Stimulated activated memory B cell treated with anti-CD40 and anti-IgM and Interleukin-4, amounts not matched to agents 10 μg/mL and 1 μg/mL and 100 μg/mL, for 72 hours (primary cell): Measurements from ENCODE around the gene C4orf51.
"Not testable (repeated sequence)": the region's sequence is repeated elsewhere in the genome, so short reads cannot be mapped to it uniquely, and the experiment has no call there.

Experiments
- ATAC-seq: fragments of 150-1000 bp; cut with Tn5 transposase; 2 replicates; pipeline ENCODE4 v1.10.0; 2021
- H3K27ac Mint-ChIP-seq: one replicate; pipeline ENCODE4 v1.8.0; 2022; ENCODE audit warnings: mild to moderate bottlenecking, mixed read lengths
- H3K27me3 Mint-ChIP-seq: one replicate; pipeline ENCODE4 v1.8.0; 2022; ENCODE audit warnings: mixed read lengths
- H3K36me3 Mint-ChIP-seq: one replicate; pipeline ENCODE4 v1.8.0; 2022; ENCODE audit warnings: mixed read lengths
- H3K4me1 Mint-ChIP-seq: one replicate; pipeline ENCODE4 v1.8.0; 2022; ENCODE audit warnings: mixed read lengths
- H3K4me3 Mint-ChIP-seq: one replicate; pipeline ENCODE4 v1.8.0; 2022; ENCODE audit warnings: mild to moderate bottlenecking, moderate library complexity, mixed read lengths
- H3K9me3 Mint-ChIP-seq: one replicate; pipeline ENCODE4 v1.8.0; 2022; ENCODE audit warnings: mixed read lengths

C4orf51 gene

GRCh38 chr4:145686991-145687390 lies 7.0 kb downstream of the C4orf51 start:
- ATAC-seq: no peak
- no peaks in the 10 kb centered on the region for H3K36me3 Mint-ChIP-seq
- H3K27me3 Mint-ChIP-seq: peaks cover 30% of the 10 kb centered on the region
- no peaks in the 10 kb centered on the region for H3K4me1 Mint-ChIP-seq
- no peak overlapping the region for H3K4me3 Mint-ChIP-seq
- H3K27ac Mint-ChIP-seq: no peak overlapping the region
- peaks cover 10% of the 10 kb centered on the region for H3K9me3 Mint-ChIP-seq

DNA sequence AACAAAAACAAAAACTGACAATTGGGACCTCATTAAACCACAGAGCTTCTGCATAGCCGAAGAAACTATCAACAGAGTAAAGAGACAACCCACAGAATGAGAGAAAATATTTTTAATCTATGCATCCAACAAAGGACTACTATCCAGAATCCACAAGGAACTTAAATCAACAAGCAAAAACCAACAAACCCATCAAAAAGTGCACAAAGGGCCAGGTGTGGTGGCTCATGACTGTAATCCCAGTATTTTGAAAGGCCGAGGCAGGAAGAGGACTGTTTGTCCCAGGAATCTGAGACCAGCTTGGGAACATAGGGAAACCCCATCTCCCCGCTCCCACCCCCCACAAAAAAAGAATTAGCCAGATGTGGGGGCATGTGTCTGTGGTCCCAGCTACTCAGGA lies 10.7 kb downstream of the C4orf51 start:
- no peaks in the 10 kb centered on the region for H3K4me1 Mint-ChIP-seq
- no peak overlapping the region for H3K27ac Mint-ChIP-seq
- H3K9me3 Mint-ChIP-seq: peaks cover 10% of the 10 kb centered on the region
- no peaks in the 10 kb centered on the region for H3K36me3 Mint-ChIP-seq
- no peak overlapping the region for H3K4me3 Mint-ChIP-seq
- ATAC-seq: no peak
- H3K27me3 Mint-ChIP-seq: peaks cover under 1% of the 10 kb centered on the region

DNA sequence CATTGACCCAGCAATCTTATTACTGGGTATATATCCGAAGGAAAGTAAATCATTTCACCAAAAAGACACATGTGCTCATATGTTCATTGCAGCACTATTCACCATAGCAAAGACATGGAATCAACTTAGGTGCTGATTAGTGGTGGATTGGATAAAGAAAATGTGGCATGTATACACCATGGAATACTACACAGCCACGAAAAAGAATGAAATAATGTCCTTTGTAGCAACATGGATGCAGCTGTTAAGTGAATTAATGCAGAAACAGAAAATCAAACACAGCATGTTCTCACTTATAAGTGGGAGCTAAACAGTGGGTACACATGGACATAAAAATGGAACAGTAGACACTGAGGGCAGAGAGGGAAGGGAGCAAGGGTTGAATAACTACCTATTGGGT lies 11.5 kb downstream of the C4orf51 start:
- not testable (repeated sequence) for H3K27me3 Mint-ChIP-seq, H3K4me1 Mint-ChIP-seq, H3K4me3 Mint-ChIP-seq, H3K27ac Mint-ChIP-seq, ATAC-seq, H3K36me3 Mint-ChIP-seq
- H3K9me3 Mint-ChIP-seq: peaks cover 10% of the 10 kb centered on the region

- Mint-ChIP-seq H3K9me3 (peaks cover 3% of the 10 kb centered on the region), H3K27me3 (peaks cover 10% of the 10 kb centered on the region), H3K4me1 (no peaks in the 10 kb centered on the region), H3K4me3 (no peak overlapping the region), H3K27ac (no peak overlapping the region), H3K36me3 (no peaks in the 10 kb centered on the region)
- ATAC-seq: no peak
Observed at GRCh38 chr4:145694929-145695328, 15.0 kb downstream of the C4orf51 start.

DNA sequence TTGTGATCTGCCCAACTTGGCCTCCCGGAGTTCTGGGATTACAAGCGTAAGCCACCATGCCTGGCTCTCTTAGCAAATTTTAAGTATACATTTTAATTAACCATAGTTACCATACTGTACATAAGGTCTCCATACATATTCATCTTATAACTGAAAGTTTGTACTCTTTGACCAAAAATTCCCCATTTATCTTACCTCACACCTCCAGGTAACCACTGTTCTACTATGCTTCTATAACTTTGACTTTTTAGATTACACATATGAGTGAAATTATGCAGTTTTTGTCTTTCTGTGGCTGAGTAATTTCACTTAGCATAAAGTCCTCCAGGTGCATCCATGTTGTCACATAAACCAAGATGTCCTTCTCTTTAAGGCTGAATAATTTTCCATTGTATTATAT lies 17.4 kb downstream of the C4orf51 start:
- ATAC-seq: peak; percentile 47

DNA sequence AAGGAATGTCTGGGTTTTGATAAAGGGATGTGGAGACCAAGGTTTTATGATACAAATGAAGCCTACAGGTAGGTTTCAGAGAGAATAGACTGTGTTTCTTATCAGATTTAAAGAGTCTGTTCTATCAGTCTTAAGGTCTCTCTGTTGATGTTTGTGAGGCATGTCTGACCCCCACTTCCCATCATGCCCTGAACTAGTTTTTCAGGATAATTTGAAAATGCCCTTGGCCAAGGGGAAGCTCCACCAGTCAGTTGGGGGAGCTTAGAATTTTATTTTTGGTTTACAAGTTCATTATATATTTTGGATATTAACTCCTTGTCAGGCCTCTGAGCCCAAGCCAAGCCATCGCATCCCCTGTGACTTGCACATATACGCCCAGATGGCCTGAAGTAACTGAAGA lies 18.6 kb downstream of the C4orf51 start:
- H3K36me3 Mint-ChIP-seq: no peaks in the 10 kb centered on the region
- no peaks in the 10 kb centered on the region for H3K4me1 Mint-ChIP-seq
- H3K9me3 Mint-ChIP-seq: no peaks in the 10 kb centered on the region
- ATAC-seq: no peak
- H3K27me3 Mint-ChIP-seq: peaks cover 28% of the 10 kb centered on the region
- no peak overlapping the region for H3K27ac Mint-ChIP-seq
- no peak overlapping the region for H3K4me3 Mint-ChIP-seq

More for the DNA sequence above, 17.4 kb downstream of the C4orf51 start:
- H3K27me3 Mint-ChIP-seq: peaks cover 28% of the 10 kb centered on the region
- H3K36me3 Mint-ChIP-seq: no peaks in the 10 kb centered on the region
- H3K4me1 Mint-ChIP-seq: no peaks in the 10 kb centered on the region
- no peak overlapping the region for H3K27ac Mint-ChIP-seq
- H3K9me3 Mint-ChIP-seq: no peaks in the 10 kb centered on the region
- H3K4me3 Mint-ChIP-seq: no peak overlapping the region

DNA sequence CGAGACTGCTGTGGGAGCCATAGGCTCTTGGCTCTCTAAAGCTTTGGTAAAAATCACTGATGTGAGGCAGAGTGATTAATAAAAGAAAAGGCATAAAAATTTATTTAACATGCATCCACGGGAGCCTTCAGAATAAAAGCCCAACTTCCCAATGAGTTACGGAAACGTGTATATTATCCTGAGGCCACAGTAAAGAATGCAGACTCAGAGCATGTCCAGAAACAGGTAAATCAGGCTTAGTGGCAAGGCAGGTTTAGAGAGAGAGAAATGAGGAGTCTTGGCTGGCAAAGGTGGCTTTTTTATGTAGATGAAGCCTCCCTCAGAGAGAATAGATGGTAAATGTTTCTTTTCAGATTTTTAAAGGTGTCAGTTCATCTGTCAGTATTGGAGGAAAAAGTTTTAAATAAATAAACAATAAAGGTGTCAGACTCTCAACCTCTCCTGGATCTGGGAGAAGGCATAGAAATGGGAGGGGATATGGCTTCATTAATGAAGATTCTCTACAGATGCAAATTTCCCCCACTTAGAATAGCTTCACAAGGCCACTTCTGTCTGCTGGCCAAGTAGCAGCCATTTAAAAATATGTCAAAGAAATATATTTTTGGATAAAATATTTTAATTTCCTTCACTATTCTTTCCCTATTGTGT lies 24.0 kb downstream of the C4orf51 start:
- Mint-ChIP-seq H3K9me3 (peaks cover 3% of the 10 kb centered on the region), H3K36me3 (no peaks in the 10 kb centered on the region), H3K4me1 (no peaks in the 10 kb centered on the region), H3K27ac (no peak overlapping the region), H3K4me3 (no peak overlapping the region), H3K27me3 (peaks cover 35% of the 10 kb centered on the region)
- no peak for ATAC-seq

DNA sequence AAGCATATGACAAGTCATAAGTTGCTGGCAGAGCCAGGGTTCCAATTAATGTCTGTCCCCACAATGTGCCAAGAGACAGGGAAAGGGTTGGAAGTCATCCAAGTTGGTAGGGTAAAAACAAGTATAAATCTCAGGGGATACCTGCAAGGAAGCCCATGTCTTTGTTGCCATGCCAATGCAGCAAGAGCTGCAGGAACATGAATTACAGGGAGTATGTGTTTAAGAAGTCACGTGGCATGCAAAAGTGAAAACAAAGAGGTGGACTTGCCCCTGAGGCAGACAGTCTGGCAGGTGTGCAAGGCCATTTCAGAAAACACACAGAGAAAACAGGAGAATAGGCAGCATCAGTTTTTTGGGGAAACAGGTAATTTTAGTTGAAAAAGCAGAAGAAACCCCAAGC lies 29.4 kb downstream of the C4orf51 start:
- H3K27ac Mint-ChIP-seq: no peak overlapping the region
- ATAC-seq: no peak
- H3K27me3 Mint-ChIP-seq: peaks cover 15% of the 10 kb centered on the region
- H3K9me3 Mint-ChIP-seq: peaks cover 20% of the 10 kb centered on the region
- H3K36me3 Mint-ChIP-seq: peaks cover 6% of the 10 kb centered on the region
- no peaks in the 10 kb centered on the region for H3K4me1 Mint-ChIP-seq
- no peak overlapping the region for H3K4me3 Mint-ChIP-seq

- no peak overlapping the region for H3K27ac Mint-ChIP-seq
- peaks cover 6% of the 10 kb centered on the region for H3K36me3 Mint-ChIP-seq
- ATAC-seq: no peak
- peaks cover 20% of the 10 kb centered on the region for H3K27me3 Mint-ChIP-seq
- H3K4me3 Mint-ChIP-seq: no peak overlapping the region
- no peaks in the 10 kb centered on the region for H3K4me1 Mint-ChIP-seq
- H3K9me3 Mint-ChIP-seq: peaks cover 22% of the 10 kb centered on the region
Observed at GRCh38 chr4:145709843-145710242, 29.9 kb downstream of the C4orf51 start.

DNA sequence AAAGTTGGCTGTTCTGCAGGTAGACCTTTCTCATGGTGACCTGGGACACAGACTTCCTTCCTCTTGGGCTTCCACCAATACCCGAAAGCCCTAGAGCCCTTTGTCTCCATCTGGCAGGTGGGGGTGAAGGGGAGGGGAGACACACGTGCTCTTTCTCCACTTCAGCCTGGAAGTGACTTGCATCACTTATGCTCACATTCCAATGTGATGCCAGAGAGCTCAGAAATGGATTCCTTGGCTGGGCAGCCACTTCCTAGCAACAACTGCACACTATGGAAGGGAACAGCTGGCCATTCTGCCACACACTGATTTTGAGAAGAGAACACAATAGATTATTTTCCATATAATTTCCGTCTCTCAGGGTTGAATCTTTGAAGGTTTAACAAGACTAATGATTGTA lies 36.3 kb downstream of the C4orf51 start:
- Mint-ChIP-seq H3K36me3 (peaks cover 5% of the 10 kb centered on the region), H3K9me3 (peaks cover 17% of the 10 kb centered on the region), H3K4me1 (peaks cover 15% of the 10 kb centered on the region), H3K27me3 (peaks cover 28% of the 10 kb centered on the region), H3K27ac (no peak overlapping the region), H3K4me3 (no peak overlapping the region)
- no peak for ATAC-seq

- no peak for ATAC-seq
Observed at GRCh38 chr4:145716661-145717200, 36.8 kb downstream of the C4orf51 start.

DNA sequence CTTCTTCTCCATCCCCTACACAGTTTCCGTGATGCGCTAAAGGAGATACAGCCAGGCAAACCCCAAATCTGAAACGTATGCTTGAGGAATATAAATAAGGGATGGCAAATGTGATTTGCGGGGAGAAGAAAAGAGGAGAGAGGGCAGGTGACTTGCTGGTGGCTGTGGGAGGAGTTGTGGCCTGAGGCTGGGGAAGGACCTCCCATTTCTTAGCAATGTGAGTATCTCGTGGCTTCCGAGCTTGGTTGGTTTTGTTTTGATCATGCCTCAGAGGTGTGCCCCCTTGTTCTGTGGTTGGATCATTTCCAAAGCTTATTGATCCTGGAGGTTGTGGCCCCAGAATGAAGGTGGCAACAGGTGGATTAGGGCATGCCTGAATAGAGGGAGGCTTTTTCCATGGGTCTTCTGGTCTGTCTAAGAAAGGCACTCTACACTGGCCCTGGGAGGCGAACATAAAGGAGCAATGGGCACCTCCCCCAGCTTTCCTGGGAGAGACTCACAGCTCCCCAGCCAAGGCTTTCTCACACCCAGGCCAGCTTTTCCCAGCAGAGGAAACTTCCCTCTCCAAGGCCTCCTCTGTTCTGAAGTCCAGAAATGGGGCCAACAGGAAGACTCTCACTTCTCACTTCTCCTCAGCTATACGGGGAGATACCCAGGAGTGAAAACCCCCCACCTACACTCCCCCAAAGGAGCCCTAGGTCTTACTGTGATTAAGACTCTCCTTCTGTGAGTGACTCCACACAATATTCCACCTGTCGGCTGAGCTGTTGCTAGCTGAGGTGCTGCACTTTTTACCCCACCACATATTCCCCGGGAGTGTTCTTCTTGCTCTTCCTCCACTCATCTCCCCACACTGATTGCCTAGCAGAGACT lies 40.0 kb downstream of the C4orf51 start:
- ATAC-seq: peak; percentile 80
- H3K27ac Mint-ChIP-seq: no peak overlapping the region
- peaks cover 15% of the 10 kb centered on the region for H3K4me1 Mint-ChIP-seq
- peaks cover 19% of the 10 kb centered on the region for H3K27me3 Mint-ChIP-seq
- H3K9me3 Mint-ChIP-seq: peaks cover 4% of the 10 kb centered on the region
- H3K4me3 Mint-ChIP-seq: peak overlapping the region; percentile 13
- no peaks in the 10 kb centered on the region for H3K36me3 Mint-ChIP-seq

More at GRCh38 chr4:145716661-145717200, 36.8 kb downstream of the C4orf51 start:
- H3K27ac Mint-ChIP-seq: no peak overlapping the region
- H3K36me3 Mint-ChIP-seq: no peaks in the 10 kb centered on the region
- peaks cover 15% of the 10 kb centered on the region for H3K4me1 Mint-ChIP-seq
- H3K4me3 Mint-ChIP-seq: no peak overlapping the region
- H3K9me3 Mint-ChIP-seq: peaks cover 13% of the 10 kb centered on the region
- H3K27me3 Mint-ChIP-seq: peaks cover 28% of the 10 kb centered on the region

DNA sequence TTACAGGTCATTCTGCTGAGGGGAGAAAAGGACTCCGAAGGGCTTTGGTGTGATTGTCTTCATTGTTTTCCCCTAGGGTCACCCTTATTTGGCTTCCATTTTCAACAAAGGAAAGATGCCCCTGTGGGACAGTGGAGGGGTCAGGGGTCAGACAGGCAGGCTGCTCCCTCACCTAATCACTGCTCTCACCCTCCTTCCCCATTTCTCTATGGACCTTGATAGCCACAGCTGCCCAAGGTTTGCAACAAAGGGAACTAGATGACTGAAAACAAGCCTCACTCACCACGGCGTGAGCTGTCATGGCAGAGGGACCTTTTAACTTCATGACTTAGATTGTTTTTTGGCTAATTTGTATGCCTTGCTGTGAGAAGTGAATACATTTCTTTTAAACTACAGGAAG lies 40.7 kb downstream of the C4orf51 start:
- H3K4me1 Mint-ChIP-seq: peaks cover 15% of the 10 kb centered on the region
- peak; percentile 57 for ATAC-seq
- H3K9me3 Mint-ChIP-seq: peaks cover 4% of the 10 kb centered on the region
- H3K36me3 Mint-ChIP-seq: no peaks in the 10 kb centered on the region
- no peak overlapping the region for H3K27ac Mint-ChIP-seq
- H3K4me3 Mint-ChIP-seq: peak overlapping the region; percentile 13
- H3K27me3 Mint-ChIP-seq: peaks cover 19% of the 10 kb centered on the region

GRCh38 chr4:145722561-145722960 lies 42.6 kb downstream of the C4orf51 start:
- no peak for ATAC-seq
- Mint-ChIP-seq H3K4me1 (peaks cover 15% of the 10 kb centered on the region), H3K36me3 (no peaks in the 10 kb centered on the region), H3K9me3 (peaks cover 4% of the 10 kb centered on the region), H3K4me3 (no peak overlapping the region), H3K27me3 (peaks cover 19% of the 10 kb centered on the region), H3K27ac (no peak overlapping the region)

GRCh38 chr4:145723336-145723735 lies 43.4 kb downstream of the C4orf51 start:
- H3K4me1 Mint-ChIP-seq: peaks cover 15% of the 10 kb centered on the region
- H3K27ac Mint-ChIP-seq: no peak overlapping the region
- H3K27me3 Mint-ChIP-seq: peaks cover 14% of the 10 kb centered on the region
- ATAC-seq: no peak
- H3K4me3 Mint-ChIP-seq: no peak overlapping the region
- H3K36me3 Mint-ChIP-seq: no peaks in the 10 kb centered on the region
- H3K9me3 Mint-ChIP-seq: peaks cover 4% of the 10 kb centered on the region

DNA sequence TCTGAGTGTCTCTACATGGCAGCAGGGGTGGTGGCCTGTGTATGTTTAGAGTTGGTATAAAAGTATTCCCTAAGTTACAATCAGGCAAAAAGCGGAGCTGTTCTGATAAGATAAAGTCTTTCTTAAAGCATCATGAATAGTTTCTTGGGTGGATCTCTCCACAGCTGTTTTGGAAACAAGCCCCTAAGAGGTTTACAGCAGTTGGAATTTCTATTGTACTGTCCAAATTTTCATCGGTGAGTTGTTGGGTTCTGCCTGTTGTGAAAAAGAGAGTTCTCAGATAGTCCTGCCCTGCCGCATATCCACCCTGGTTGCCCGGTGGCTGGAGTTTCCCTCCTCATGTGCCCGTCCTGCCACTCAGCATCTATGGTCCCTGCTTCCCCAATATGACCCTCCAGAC lies 50.1 kb downstream of the C4orf51 start:
- H3K9me3 Mint-ChIP-seq: no peaks in the 10 kb centered on the region
- H3K27me3 Mint-ChIP-seq: peaks cover 16% of the 10 kb centered on the region
- no peaks in the 10 kb centered on the region for H3K36me3 Mint-ChIP-seq
- no peak overlapping the region for H3K27ac Mint-ChIP-seq
- no peak for ATAC-seq
- H3K4me1 Mint-ChIP-seq: peaks cover 19% of the 10 kb centered on the region
- H3K4me3 Mint-ChIP-seq: no peak overlapping the region
